SU-DHL-6 (cell line): ENCODE measurements around the gene DOK7.

ENCODE experiments used
- H2AFZ ChIP-seq: fragments of 200-600 bp; sonication (generic); 2 replicates; pipeline ENCODE4 v1.6.1; 2014; ENCODE audit warnings: low read depth, mild to moderate bottlenecking, moderate library complexity, mixed read lengths, antibody characterized with exemption, low read length; ENCODE audit not compliant: severe bottlenecking
- H3F3A ChIP-seq: fragments of 200-600 bp; shearing (Covaris generic); 2 replicates; pipeline ENCODE4 v1.6.0; 2016; ENCODE audit warnings: antibody characterized with exemption, mild to moderate bottlenecking; ENCODE audit not compliant: insufficient read depth
- H3K27ac ChIP-seq: fragments of 200-600 bp; sonication (generic); 2 replicates; pipeline ENCODE4 v1.5.1; 2016; ENCODE audit warnings: low read depth, mild to moderate bottlenecking, low read length, moderate library complexity, mixed read lengths
- H3K27me3 ChIP-seq: fragments of 200-600 bp; sonication (generic), shearing (Covaris generic); 2 replicates; pipeline ENCODE4 v1.6.0; 2014; ENCODE audit warnings: mild to moderate bottlenecking, low read length
- H3K36me3 ChIP-seq: fragments of 200-600 bp; sonication (generic); 2 replicates; pipeline ENCODE4 v1.6.1; 2014; ENCODE audit warnings: mild to moderate bottlenecking, low read length, mixed read lengths
- H3K4me2 ChIP-seq: fragments of 300-600, 200-600 bp; shearing (Covaris generic), sonication (generic); 2 replicates; pipeline ENCODE4 v1.6.0; 2014; ENCODE audit warnings: low read length, low read depth, mild to moderate bottlenecking; ENCODE audit not compliant: poor library complexity, severe bottlenecking
- H3K4me3 ChIP-seq: fragments of 200-600 bp; sonication (generic); 2 replicates; pipeline ENCODE4 v1.5.1; 2014; ENCODE audit warnings: antibody characterized with exemption, low read length, mild to moderate bottlenecking, mixed read lengths; ENCODE audit not compliant: insufficient read depth, poor library complexity, severe bottlenecking
- H3K79me2 ChIP-seq: fragments of 200-600 bp; sonication (generic); 2 replicates; pipeline ENCODE4 v1.6.1; 2014; ENCODE audit warnings: mild to moderate bottlenecking, low read length, moderate library complexity; ENCODE audit not compliant: insufficient read depth
- H3K9ac ChIP-seq: fragments of 200-600 bp; sonication (generic); 2 replicates; pipeline ENCODE4 v1.7.0; 2014; ENCODE audit warnings: mild to moderate bottlenecking, low read length
- H3K9me2 ChIP-seq: fragments of 200-600 bp; sonication (generic); replicated peaks from 2 replicates; pipeline ENCODE4 v1.6.1; 2014; ENCODE audit warnings: low read length; ENCODE audit not compliant: insufficient read depth
- H3K9me3 ChIP-seq: fragments of 200-600 bp; sonication (generic); 2 replicates; pipeline ENCODE4 v1.6.1; 2014; ENCODE audit warnings: low read length, mixed read lengths; ENCODE audit not compliant: insufficient read depth
- H4K20me1 ChIP-seq: fragments of 200-600 bp; sonication (generic); 2 replicates; pipeline ENCODE4 v1.6.1; 2014; ENCODE audit warnings: low read depth, mild to moderate bottlenecking, antibody characterized with exemption, low read length, moderate library complexity, mixed read lengths
- EZH2phosphoT487 ChIP-seq: fragments of 200-600 bp; sonication (generic), shearing (Covaris generic); conservative IDR thresholded peaks from 2 replicates; pipeline ENCODE4 v1.6.1; 2018; ENCODE audit warnings: mild to moderate bottlenecking, antibody characterized with exemption, low read length, moderate library complexity, mixed read lengths
- TF ChIP-seq, protein P1 (sequence below): fragments of 200-600 bp; sonication (generic); IDR thresholded peaks from one replicate; pipeline ENCODE4 v1.5.1; 2017; ENCODE audit warnings: antibody characterized with exemption, mild to moderate bottlenecking, low read length, moderate library complexity; ENCODE audit not compliant: insufficient read depth, poor library complexity, severe bottlenecking

The DOK7 gene

DNA sequence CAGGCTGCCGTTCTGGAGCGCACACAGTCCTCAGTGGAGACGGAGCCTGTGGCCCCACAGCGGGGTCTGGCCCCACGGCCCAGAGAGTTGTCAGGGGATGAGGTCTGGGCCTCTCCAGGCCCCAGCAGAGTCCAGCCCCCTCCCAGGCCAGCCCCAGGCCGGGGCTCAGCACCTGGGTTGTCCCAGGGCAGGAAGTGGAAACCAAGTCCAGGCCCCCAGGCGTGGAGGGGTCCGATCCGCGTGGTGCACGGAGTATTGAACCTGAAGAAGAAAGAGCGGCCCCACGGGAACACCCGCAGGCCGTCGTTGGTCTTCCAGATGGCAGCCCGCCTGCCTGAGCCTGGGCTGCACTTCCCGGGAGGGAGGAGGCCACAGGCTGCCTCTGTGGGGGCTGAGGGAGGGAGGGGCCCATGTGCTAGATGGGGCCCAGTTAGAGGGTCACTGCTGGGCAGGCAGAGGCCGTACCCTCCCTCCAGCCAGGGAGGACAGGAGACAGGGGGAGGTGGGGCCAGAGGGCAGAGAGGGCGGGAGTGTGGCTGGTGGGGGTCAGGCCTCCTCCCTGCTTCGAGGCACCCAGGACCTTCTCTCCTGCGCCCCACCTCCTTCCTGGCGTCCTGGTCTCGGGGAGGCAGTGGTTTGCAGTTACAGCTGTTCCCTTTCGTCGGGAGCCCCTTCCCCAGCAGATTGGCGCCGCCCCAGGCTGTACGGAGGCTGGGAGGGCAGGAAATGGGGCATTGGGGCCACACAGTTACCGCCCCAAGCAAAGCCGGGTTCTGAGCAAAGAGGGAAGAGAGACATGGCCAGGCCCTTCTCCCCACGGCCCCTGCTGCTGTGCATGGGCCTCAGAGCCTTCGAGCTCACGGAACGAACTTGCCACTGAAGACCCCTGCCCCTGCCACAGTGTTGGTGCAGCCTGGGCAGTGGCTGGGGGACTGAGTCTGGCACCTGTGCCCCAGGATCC is 13.3 kb upstream of the DOK7 start:
- Histone ChIP-seq H3K27me3 (no peaks in the 10 kb centered on the region), H3F3A (no peaks in the 10 kb centered on the region), H3K79me2 (no peaks in the 10 kb centered on the region), H3K36me3 (no peaks in the 10 kb centered on the region), H3K4me3 (no peak overlapping the region), H3K9ac (no peak overlapping the region), H3K9me3 (no peaks in the 10 kb centered on the region), H3K27ac (no peak overlapping the region), H4K20me1 (no peaks in the 10 kb centered on the region), H3K9me2 (no peaks in the 10 kb centered on the region), H2AFZ (no peak overlapping the region), H3K4me2 (no peak overlapping the region)
- no peak for TF ChIP-seq EZH2phosphoT487
- TF ChIP-seq, protein P1, sequence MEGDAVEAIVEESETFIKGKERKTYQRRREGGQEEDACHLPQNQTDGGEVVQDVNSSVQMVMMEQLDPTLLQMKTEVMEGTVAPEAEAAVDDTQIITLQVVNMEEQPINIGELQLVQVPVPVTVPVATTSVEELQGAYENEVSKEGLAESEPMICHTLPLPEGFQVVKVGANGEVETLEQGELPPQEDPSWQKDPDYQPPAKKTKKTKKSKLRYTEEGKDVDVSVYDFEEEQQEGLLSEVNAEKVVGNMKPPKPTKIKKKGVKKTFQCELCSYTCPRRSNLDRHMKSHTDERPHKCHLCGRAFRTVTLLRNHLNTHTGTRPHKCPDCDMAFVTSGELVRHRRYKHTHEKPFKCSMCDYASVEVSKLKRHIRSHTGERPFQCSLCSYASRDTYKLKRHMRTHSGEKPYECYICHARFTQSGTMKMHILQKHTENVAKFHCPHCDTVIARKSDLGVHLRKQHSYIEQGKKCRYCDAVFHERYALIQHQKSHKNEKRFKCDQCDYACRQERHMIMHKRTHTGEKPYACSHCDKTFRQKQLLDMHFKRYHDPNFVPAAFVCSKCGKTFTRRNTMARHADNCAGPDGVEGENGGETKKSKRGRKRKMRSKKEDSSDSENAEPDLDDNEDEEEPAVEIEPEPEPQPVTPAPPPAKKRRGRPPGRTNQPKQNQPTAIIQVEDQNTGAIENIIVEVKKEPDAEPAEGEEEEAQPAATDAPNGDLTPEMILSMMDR = no peak

DNA sequence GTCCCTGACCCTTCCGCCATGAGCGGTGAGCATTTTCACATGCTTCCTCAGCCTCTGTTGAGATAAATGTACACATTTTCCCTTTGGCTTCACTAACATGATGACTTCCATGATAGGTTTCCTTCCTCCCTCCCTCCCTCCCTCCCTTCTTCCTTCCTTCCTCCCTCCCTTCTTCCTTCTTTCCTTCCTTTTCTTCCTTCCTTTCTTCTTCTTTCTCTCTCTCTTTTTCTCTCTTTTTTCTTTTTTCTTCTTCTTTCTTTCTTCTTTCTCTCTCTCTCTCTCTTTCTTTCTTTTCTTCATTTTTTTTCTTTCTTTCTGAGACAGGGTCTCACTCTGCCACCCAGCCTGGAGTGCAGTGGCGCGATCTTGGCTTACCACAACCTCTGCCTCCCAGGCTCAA is 12.5 kb upstream of the DOK7 start:
- no peaks in the 10 kb centered on the region for H3K9me2 ChIP-seq
- no peaks in the 10 kb centered on the region for H3K79me2 ChIP-seq
- no peaks in the 10 kb centered on the region for H3F3A ChIP-seq
- H3K4me3 ChIP-seq = no peak overlapping the region
- no peak overlapping the region for H3K4me2 ChIP-seq
- H3K27ac ChIP-seq = no peak overlapping the region
- no peaks in the 10 kb centered on the region for H3K9me3 ChIP-seq
- no peak overlapping the region for H2AFZ ChIP-seq
- H3K27me3 ChIP-seq = no peaks in the 10 kb centered on the region
- H3K9ac ChIP-seq = no peak overlapping the region
- no peaks in the 10 kb centered on the region for H3K36me3 ChIP-seq
- TF ChIP-seq EZH2phosphoT487 = no peak
- TF ChIP-seq, protein P1 = no peak
- no peaks in the 10 kb centered on the region for H4K20me1 ChIP-seq

DNA sequence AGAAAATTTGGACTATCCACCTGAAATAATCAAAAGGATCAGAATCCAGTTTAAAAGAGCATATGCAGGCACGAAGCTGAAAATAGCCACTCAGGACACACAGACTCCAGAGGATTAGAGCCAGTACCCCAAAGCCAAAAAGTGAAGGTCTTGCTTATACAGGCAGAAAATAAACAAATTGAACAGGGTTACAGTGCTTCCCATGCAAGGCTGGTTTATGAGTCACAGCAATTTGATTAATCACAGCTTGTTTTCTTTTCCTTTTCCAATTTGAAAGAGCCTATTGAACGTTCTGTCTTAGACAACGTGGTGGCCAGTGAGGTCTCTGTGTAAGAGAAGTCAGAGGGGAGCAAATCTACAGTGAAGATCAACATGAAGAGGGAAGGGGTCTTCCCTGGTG is 11.2 kb upstream of the DOK7 start:
- no peak overlapping the region for H3K27ac ChIP-seq
- no peaks in the 10 kb centered on the region for H3K36me3 ChIP-seq
- no peak overlapping the region for H3K4me2 ChIP-seq
- H3K9me2 ChIP-seq = no peaks in the 10 kb centered on the region
- no peaks in the 10 kb centered on the region for H3F3A ChIP-seq
- H3K9ac ChIP-seq = no peak overlapping the region
- no peaks in the 10 kb centered on the region for H4K20me1 ChIP-seq
- no peak overlapping the region for H3K4me3 ChIP-seq
- no peak overlapping the region for H2AFZ ChIP-seq
- H3K9me3 ChIP-seq = no peaks in the 10 kb centered on the region
- H3K27me3 ChIP-seq = no peaks in the 10 kb centered on the region
- TF ChIP-seq EZH2phosphoT487 = no peak
- TF ChIP-seq, protein P1 = no peak
- no peaks in the 10 kb centered on the region for H3K79me2 ChIP-seq
